PFSK-1 (cell line): ENCODE results near the gene NADK.
A peak's percentile ranks its signal among the peaks of the same experiment; 100 is the strongest.

Experiments
- FOXP2 ChIP-seq: optimal IDR thresholded peaks from 2 replicates; pipeline ENCODE3; 2011; ENCODE audit warnings: borderline replicate concordance, control low read depth, inconsistent platforms; ENCODE audit not compliant: insufficient read depth; ENCODE audit errors: extremely low read length, extremely low read depth
- POLR2AphosphoS5 ChIP-seq: IDR thresholded peaks from 2 replicates; pipeline ENCODE4 v1.6.1; 2012; ENCODE audit warnings: low read depth, mild to moderate bottlenecking, control low read depth, low read length, moderate library complexity
- SIN3A ChIP-seq: IDR thresholded peaks from 2 replicates; pipeline ENCODE4 v1.6.1; 2012; ENCODE audit warnings: mild to moderate bottlenecking, low read length, moderate library complexity, borderline replicate concordance; ENCODE audit not compliant: insufficient read depth
- TAF1 ChIP-seq: IDR thresholded peaks from 2 replicates; pipeline ENCODE4 v1.6.1; 2012; ENCODE audit warnings: low read length, control low read depth, borderline replicate concordance; ENCODE audit not compliant: insufficient read depth
- TF ChIP-seq, protein P1 (sequence below), 2 experiments: IDR thresholded peaks; 2 replicates each; pipeline versions ENCODE4 v1.6.1 to v1.8.0; 2011 to 2012; ENCODE audit warnings: low read depth in 2 of 2, low read length in 2 of 2, control low read depth in 1 of 2, inconsistent platforms in 1 of 2, mild to moderate bottlenecking in 1 of 2, moderate library complexity in 1 of 2; ENCODE audit not compliant: insufficient read depth in 1 of 2

NADK gene

DNA sequence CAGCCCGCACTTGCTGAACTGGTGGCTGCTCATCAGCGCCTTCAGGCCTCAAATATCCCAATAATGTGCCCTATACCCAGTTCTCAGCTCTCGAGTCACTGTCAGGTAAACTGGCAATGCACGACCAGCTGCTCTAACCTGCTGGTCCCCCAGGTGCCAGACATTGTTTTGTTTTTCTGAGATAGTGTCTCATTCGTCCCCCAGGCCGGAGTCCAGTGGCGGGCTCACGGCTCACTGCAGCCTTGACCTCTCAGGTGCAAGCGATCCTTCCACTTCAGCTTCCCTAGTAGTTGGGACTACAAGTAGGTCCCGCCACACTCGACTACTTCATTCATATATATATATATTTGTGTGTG is 1.0 kb upstream of the NADK start:
- TF ChIP-seq TAF1, result no peak
- TF ChIP-seq FOXP2, result no peak
- no peak for TF ChIP-seq POLR2AphosphoS5
- TF ChIP-seq, protein P1, sequence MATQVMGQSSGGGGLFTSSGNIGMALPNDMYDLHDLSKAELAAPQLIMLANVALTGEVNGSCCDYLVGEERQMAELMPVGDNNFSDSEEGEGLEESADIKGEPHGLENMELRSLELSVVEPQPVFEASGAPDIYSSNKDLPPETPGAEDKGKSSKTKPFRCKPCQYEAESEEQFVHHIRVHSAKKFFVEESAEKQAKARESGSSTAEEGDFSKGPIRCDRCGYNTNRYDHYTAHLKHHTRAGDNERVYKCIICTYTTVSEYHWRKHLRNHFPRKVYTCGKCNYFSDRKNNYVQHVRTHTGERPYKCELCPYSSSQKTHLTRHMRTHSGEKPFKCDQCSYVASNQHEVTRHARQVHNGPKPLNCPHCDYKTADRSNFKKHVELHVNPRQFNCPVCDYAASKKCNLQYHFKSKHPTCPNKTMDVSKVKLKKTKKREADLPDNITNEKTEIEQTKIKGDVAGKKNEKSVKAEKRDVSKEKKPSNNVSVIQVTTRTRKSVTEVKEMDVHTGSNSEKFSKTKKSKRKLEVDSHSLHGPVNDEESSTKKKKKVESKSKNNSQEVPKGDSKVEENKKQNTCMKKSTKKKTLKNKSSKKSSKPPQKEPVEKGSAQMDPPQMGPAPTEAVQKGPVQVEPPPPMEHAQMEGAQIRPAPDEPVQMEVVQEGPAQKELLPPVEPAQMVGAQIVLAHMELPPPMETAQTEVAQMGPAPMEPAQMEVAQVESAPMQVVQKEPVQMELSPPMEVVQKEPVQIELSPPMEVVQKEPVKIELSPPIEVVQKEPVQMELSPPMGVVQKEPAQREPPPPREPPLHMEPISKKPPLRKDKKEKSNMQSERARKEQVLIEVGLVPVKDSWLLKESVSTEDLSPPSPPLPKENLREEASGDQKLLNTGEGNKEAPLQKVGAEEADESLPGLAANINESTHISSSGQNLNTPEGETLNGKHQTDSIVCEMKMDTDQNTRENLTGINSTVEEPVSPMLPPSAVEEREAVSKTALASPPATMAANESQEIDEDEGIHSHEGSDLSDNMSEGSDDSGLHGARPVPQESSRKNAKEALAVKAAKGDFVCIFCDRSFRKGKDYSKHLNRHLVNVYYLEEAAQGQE (IDR thresholded peaks at IDR 0.05; ENCODE audit: insufficient read depth in 1 of 2, low read depth in 2 of 2, low read length in 2 of 2), result no peak
- TF ChIP-seq SIN3A, result no peak

DNA sequence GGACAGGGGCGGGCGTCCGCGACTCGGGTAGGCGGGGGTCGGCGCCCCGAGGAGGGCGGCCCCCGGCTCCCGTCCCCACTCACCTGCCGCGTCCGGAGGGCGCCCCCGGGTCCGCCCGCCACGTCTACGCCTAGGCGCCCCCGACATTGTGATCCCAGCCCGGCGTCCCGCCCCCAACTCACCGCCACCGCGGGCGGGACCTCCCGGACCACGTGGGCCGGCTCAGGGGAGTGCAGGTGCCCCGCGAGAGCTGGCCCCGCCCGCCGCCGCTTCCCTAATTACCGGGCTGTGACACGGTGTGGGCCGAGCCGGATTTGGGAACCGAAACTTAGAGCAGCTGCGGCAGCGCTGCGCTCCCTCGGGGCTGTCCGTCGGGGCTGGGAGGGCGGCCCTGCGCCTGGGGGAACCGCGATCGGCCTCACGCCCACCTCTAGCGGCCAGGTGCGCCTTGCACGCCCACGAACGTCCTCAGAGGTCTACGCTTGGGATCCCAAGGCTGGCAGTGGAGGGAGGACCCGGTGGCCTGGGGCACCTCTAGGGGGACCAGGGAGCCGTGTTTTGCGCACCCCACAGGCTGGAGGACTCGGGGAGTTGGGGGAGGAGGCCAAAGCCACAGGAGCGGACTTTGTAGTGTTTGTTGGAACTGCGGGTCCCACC is 521 bp upstream of the NADK start:
- peak; percentile 27; the same call in 1 of the 2 replicates for TF ChIP-seq SIN3A
- TF ChIP-seq POLR2AphosphoS5, result no peak

DNA sequence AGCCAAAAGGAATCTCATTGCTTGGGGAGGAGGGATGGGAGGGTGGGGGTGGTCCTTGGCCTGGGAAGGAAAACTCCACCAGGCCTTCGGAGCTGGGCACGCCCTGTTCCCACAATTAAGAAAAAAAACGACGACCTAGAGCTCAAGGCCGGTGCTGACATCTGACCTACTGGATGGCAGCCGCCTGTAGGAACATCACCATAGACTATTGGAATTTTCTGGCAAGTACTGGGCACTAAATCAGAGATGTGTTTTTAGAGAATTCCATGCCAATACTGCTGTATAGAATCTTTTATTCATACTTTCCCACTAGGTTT is 729 bp downstream of the NADK start:
- TF ChIP-seq SIN3A (no peak), FOXP2 (no peak), POLR2AphosphoS5 (no peak), TAF1 (no peak)
- TF ChIP-seq, protein P1 (IDR thresholded peaks at IDR 0.05; ENCODE audit: insufficient read depth in 1 of 2, low read depth in 2 of 2, low read length in 2 of 2), result no peak

DNA sequence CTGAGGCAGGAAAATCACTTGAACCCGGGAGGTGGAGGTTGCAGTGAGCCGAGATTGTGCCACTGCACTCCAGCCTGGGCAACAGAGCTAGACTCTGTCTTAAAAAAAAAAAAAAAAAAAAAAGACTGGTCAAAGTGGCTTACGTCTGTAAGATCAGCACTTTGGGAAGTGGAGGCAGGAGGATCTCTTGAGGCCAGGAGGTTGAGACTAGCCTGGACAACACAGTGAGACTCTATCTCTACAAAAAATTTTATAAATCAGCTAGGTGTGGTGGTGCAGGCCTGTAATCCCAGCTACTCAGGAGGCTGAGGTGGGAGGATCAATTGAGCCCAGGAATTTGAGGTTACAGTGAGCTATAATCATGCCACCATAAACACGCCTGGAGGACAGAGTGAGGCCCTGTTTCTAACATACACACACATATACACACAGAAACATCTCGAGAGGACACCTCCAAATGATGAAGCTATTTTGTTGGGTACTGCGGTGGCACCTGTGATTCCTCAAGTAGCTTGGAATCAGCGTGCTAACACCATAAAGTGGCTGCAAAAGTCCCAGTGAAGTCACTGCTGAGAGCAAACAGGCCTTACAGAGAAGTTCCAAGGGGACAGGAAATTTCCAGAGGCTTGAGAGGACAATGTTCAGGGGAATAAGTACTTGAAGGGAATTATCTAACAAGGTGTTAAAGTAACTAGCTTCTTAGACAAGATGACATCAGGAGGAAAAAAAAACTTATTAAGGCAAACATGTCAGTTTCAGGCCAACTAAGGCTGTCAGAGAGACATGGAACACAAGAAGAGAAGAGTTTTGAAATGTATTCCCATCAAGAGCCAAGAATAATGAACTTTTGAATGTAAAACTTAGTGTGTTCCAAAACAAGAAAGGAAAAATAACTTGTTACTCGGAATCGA is 1.3 kb downstream of the NADK start:
- no peak for TF ChIP-seq TAF1
- no peak for TF ChIP-seq FOXP2

DNA sequence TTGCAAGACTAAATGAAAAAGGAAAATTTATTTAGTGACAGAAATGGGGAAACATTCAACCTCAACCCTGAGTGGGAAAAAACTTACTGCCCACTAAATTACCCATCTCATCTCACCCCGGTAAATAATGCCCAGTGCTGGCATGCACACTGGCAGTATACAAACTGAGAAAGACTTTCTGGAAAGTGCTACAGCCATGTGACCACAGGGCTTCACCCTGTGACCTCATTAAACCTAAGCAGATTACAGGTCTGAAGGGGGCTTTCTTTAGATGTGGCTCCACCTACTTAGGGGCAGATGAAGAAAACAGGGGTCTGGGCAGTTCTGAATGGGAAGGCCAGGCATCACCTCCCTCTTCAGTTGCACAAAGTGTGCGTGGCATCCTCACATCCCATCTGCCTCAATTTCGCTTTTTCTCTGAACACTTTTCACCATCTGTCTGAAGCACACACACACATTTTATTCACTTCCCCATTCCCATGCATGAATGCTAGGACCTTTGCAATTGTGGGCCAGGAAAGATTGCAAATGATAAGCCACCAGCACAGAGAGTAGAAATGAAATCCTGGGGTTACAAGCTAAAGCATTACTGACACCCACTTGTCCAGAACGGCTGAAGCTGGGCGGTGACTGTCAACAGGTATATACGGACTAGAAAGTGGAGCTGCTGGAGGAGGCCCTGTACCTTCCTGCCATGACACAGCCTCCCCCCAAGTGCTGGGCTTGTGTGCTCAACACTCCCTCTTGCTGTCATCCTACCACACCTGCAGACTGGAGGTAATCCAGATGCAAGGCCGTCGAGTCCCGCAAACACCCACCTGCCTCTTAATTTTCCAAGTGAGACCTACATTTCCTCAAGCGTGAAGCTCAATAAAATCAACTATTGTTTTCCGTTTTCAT is 2.7 kb downstream of the NADK start:
- TF ChIP-seq TAF1, result no peak
- TF ChIP-seq FOXP2, result no peak
- TF ChIP-seq, protein P1 (IDR thresholded peaks at IDR 0.05; ENCODE audit: insufficient read depth in 1 of 2, low read depth in 2 of 2, low read length in 2 of 2), result no peak
- TF ChIP-seq POLR2AphosphoS5, result no peak
- TF ChIP-seq SIN3A, result no peak
